PC-9 (cell line): Measurements from ENCODE around the gene BNIP2.

ENCODE experiments used
- CTCF ChIP-seq: fragments of 200-600 bp; sonication (generic); conservative IDR thresholded peaks from 2 replicates; pipeline ENCODE4 v1.6.1; 2017; ENCODE audit warnings: mixed run types, antibody characterized with exemption, mild to moderate bottlenecking, moderate library complexity
- EZH2 ChIP-seq: fragments of 200-600 bp; sonication (generic); IDR thresholded peaks from 2 replicates; pipeline ENCODE4 v1.8.0; 2017; ENCODE audit warnings: antibody characterized with exemption, low read depth

GRCh38 chr15:59701880-59702279 lies 12.8 kb upstream of the BNIP2 start:
- no peak for TF ChIP-seq EZH2
- TF ChIP-seq CTCF, result no peak
